ENCODE results near the gene KISS1.
A peak's percentile ranks its signal among the peaks of the same experiment; 100 is the strongest.

The KISS1 gene

GRCh38 chr1:204207136-204207616, 10.9 kb upstream of the KISS1 start (continued):
- TF ChIP-seq GLIS1 (tag by site-specific recombination; IDR thresholded peaks at IDR 0.05) (peak; percentile 91), ZFHX2 (tag by site-specific recombination; conservative IDR thresholded peaks at IDR 0.05) (peak; percentile 80), ZNF692 (tag by site-specific recombination; IDR thresholded peaks at IDR 0.05) (no peak), GLIS2 (tag by site-specific recombination; IDR thresholded peaks at IDR 0.05) (peak; percentile 38; the same call in 1 of the 2 replicates), ZIC2 (tag by site-specific recombination; IDR thresholded peaks at IDR 0.05) (peak; percentile 25; the same call in 1 of the 2 replicates), HOXA7 (CRISPR knock-in tag; IDR thresholded peaks at IDR 0.05; ENCODE audit: borderline replicate concordance) (no peak), ZNF654 (tag by site-specific recombination; IDR thresholded peaks at IDR 0.05; ENCODE audit: low read depth) (peak; percentile 43)

GRCh38 chr1:204206121-204206520, 9.8 kb upstream of the KISS1 start:
- POLR2A ChIA-PET, result no interaction called here
- no peaks in the 10 kb centered on the region for H3K4me1 ChIP-seq (ENCODE audit: control insufficient read depth, insufficient read depth, low read length)
- CTCF ChIA-PET, result interaction anchor here (0.7 to 3.2 kb wide), 28 partner anchors 9 to 1319 kb away, joined by 3 to 89 read pairs (median 8); partner anchors contain the start of genes GOLT1A, KISS1, PLEKHA6 and REN
- no peaks in the 10 kb centered on the region for H3K9me3 ChIP-seq (ENCODE audit: control insufficient read depth, insufficient read depth, low read depth, low read length)
- no peaks in the 10 kb centered on the region for H3K36me3 ChIP-seq (ENCODE audit: control insufficient read depth in 2 of 2, insufficient read depth in 1 of 2, low read length in 2 of 2)
- no peak overlapping the region for H3K4me3 ChIP-seq (ENCODE audit: low read depth, low read length)
- no peak for TF ChIP-seq BCL6B (tag by site-specific recombination; IDR thresholded peaks at IDR 0.05)
- TF ChIP-seq ZFHX2 (tag by site-specific recombination; conservative IDR thresholded peaks at IDR 0.05), result no peak
- no peak for TF ChIP-seq ZNF280C (tag by site-specific recombination; IDR thresholded peaks at IDR 0.05)
- TF ChIP-seq ZNF692 (tag by site-specific recombination; IDR thresholded peaks at IDR 0.05), result no peak
- no peak for TF ChIP-seq ZNF362 (tag by site-specific recombination; IDR thresholded peaks at IDR 0.05)
- TF ChIP-seq YY1 (tag by site-specific recombination; IDR thresholded peaks at IDR 0.05), result no peak
- TF ChIP-seq ZNF549 (tag by site-specific recombination; IDR thresholded peaks at IDR 0.05), result no peak
- TF ChIP-seq YY2 (tag by site-specific recombination; IDR thresholded peaks at IDR 0.05), result no peak
- no peak for TF ChIP-seq ZNF513 (tag by site-specific recombination; IDR thresholded peaks at IDR 0.05)
- TF ChIP-seq ZNF26 (tag by site-specific recombination; IDR thresholded peaks at IDR 0.05), result no peak
- TF ChIP-seq ZNF223 (tag by site-specific recombination; IDR thresholded peaks at IDR 0.05), result no peak
- no peak for TF ChIP-seq GLIS1 (tag by site-specific recombination; IDR thresholded peaks at IDR 0.05)
- TF ChIP-seq ZNF664 (tag by site-specific recombination; IDR thresholded peaks at IDR 0.05), result no peak
- no peak for TF ChIP-seq ZNF24 (tag by site-specific recombination; IDR thresholded peaks at IDR 0.05)
- no peak for TF ChIP-seq ZNF560 (tag by site-specific recombination; IDR thresholded peaks at IDR 0.05; ENCODE audit: borderline replicate concordance)
- no peak for TF ChIP-seq GLI4 (tag by site-specific recombination; IDR thresholded peaks at IDR 0.05)
- H3K27ac ChIP-seq (ENCODE audit: extremely low read depth, low read depth, low read length), result no peak overlapping the region
